NB4 (cell line): Measurements from ENCODE around the gene NFIA.

Experiments used
- MYC ChIP-seq: IDR thresholded peaks from 2 replicates; pipeline ENCODE4 v1.6.1; 2011; ENCODE audit warnings: low read depth, low read length
- POLR2A ChIP-seq: IDR thresholded peaks from 2 replicates; pipeline ENCODE4 v1.6.1; 2011; ENCODE audit warnings: mild to moderate bottlenecking; ENCODE audit not compliant: insufficient read length; ENCODE audit errors: extremely low read depth
- TF ChIP-seq, protein P1 (sequence below): IDR thresholded peaks from one replicate; pipeline ENCODE4 v1.5.1; 2012; ENCODE audit warnings: low read depth, low read length
- TF ChIP-seq, protein P2 (sequence below): IDR thresholded peaks from 2 replicates; pipeline ENCODE4 v1.6.1; 2011; ENCODE audit warnings: low read depth, low read length

DNA sequence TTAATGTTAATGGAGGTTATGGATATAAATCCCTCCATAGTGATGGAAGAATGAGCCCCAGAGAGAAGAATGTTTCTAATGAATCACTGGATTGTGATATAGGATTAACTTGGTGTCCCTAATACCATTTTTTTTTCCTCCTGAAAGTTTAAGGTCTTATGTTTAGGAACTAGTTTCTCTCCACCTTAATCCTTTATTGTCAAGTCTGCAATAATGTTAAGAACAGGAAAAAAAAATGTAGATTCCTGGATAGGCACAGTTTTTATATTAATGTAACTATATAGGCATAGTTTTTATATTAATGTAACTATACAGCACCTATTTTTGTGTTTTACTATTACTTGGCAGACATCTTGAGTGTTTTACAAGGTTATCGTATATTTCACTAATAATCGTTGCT is 34.9 kb downstream of the NFIA start:
- TF ChIP-seq, protein P1, sequence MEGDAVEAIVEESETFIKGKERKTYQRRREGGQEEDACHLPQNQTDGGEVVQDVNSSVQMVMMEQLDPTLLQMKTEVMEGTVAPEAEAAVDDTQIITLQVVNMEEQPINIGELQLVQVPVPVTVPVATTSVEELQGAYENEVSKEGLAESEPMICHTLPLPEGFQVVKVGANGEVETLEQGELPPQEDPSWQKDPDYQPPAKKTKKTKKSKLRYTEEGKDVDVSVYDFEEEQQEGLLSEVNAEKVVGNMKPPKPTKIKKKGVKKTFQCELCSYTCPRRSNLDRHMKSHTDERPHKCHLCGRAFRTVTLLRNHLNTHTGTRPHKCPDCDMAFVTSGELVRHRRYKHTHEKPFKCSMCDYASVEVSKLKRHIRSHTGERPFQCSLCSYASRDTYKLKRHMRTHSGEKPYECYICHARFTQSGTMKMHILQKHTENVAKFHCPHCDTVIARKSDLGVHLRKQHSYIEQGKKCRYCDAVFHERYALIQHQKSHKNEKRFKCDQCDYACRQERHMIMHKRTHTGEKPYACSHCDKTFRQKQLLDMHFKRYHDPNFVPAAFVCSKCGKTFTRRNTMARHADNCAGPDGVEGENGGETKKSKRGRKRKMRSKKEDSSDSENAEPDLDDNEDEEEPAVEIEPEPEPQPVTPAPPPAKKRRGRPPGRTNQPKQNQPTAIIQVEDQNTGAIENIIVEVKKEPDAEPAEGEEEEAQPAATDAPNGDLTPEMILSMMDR = no peak
- TF ChIP-seq POLR2A (no peak), MYC (no peak)
- TF ChIP-seq, protein P2, sequence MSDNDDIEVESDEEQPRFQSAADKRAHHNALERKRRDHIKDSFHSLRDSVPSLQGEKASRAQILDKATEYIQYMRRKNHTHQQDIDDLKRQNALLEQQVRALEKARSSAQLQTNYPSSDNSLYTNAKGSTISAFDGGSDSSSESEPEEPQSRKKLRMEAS = no peak
